ENCODE results near the gene CAPN11. TPM values are rescaled to one million over a fixed set of nuclear protein-coding genes. Genes with fewer than 3 reads are reported as not detected.
A peak's percentile ranks its signal among the peaks of the same experiment; 100 is the strongest.

CAPN11 gene
- total RNA-seq, 2 experiments from 2014 or later, result 0.11 to 0.18 TPM

- ATAC-seq, result no peak
Measured at GRCh38 chr6:44166116-44166515, 7.5 kb downstream of the CAPN11 start.

DNA sequence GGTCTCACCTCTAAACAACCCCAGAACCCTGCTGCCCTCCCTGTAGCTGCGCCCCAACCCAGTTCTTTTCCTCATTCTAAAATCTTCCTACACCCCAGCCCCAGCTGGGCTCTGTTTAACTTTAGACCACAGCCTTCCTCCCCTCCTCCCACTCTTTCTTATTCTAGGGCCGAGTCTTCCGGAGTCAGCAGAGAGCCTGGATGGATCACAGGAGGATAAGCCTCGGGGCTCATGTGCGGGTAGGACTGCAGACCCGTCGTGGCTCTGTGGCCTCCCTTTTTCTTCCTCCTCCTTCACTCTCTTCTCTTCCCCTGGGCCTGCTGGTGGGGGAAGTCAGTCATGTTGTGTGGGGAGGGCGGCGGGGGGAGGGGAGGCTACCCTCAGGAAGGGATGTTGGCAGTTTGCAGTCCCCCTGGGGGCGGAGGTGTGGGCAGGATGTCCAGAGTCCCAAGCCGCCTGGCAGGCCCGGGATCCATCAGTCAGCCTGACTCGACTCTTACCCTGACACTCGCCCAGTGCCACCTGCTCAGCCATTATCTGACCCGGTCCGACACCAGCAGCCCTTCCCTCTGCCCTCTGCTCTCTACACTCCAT, 8.1 kb downstream of the CAPN11 start:
- H3K27me3 Mint-ChIP-seq, result peaks cover 8% of the 10 kb centered on the region
- ATAC-seq (peak; percentile 25), DNase-seq (peak; percentile 23)
- ChIA-PET CTCF (interaction anchor here (0.9 to 2.0 kb wide), 3 partner anchors 10 to 55 kb away, joined by 3 to 4 read pairs (median 4); no protein-coding TSS in a partner anchor), POLR2A (no interaction called here)
- H3K4me1 Mint-ChIP-seq (ENCODE audit: low read depth), result peaks cover 14% of the 10 kb centered on the region
- intact Hi-C loops (cut with micrococcal nuclease), result no loop called here
- no peak overlapping the region for H3K27ac Mint-ChIP-seq
- no peaks in the 10 kb centered on the region for H3K9me3 Mint-ChIP-seq
- H3K4me3 Mint-ChIP-seq, result no peak overlapping the region
- TF ChIP-seq, protein P1, sequence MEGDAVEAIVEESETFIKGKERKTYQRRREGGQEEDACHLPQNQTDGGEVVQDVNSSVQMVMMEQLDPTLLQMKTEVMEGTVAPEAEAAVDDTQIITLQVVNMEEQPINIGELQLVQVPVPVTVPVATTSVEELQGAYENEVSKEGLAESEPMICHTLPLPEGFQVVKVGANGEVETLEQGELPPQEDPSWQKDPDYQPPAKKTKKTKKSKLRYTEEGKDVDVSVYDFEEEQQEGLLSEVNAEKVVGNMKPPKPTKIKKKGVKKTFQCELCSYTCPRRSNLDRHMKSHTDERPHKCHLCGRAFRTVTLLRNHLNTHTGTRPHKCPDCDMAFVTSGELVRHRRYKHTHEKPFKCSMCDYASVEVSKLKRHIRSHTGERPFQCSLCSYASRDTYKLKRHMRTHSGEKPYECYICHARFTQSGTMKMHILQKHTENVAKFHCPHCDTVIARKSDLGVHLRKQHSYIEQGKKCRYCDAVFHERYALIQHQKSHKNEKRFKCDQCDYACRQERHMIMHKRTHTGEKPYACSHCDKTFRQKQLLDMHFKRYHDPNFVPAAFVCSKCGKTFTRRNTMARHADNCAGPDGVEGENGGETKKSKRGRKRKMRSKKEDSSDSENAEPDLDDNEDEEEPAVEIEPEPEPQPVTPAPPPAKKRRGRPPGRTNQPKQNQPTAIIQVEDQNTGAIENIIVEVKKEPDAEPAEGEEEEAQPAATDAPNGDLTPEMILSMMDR (IDR thresholded peaks at IDR 0.05), result no peak
- H3K36me3 Mint-ChIP-seq (ENCODE audit: low read depth), result no peaks in the 10 kb centered on the region

More at GRCh38 chr6:44166116-44166515, 7.5 kb downstream of the CAPN11 start:
- no peak overlapping the region for H3K27ac Mint-ChIP-seq
- intact Hi-C loops (cut with micrococcal nuclease), result no loop called here
- DNase-seq, result no peak
- no peaks in the 10 kb centered on the region for H3K36me3 Mint-ChIP-seq (ENCODE audit: low read depth)
- H3K9me3 Mint-ChIP-seq, result no peaks in the 10 kb centered on the region
- peaks cover 17% of the 10 kb centered on the region for H3K4me1 Mint-ChIP-seq (ENCODE audit: low read depth)
- peaks cover 8% of the 10 kb centered on the region for H3K27me3 Mint-ChIP-seq
- no peak overlapping the region for H3K4me3 Mint-ChIP-seq
- TF ChIP-seq, protein P1 (IDR thresholded peaks at IDR 0.05), result no peak
- CTCF ChIA-PET, result interaction anchor here (0.9 to 1.3 kb wide), 2 partner anchors 10 to 55 kb away, joined by 3 to 4 read pairs; no protein-coding TSS in a partner anchor
- POLR2A ChIA-PET, result no interaction called here

- Mint-ChIP-seq H3K27ac (no peak overlapping the region), H3K9me3 (no peaks in the 10 kb centered on the region), H3K4me1 (ENCODE audit: low read depth) (peaks cover 17% of the 10 kb centered on the region), H3K4me3 (no peak overlapping the region), H3K36me3 (ENCODE audit: low read depth) (no peaks in the 10 kb centered on the region), H3K27me3 (peaks cover 8% of the 10 kb centered on the region)
- ATAC-seq, result no peak
- ChIA-PET POLR2A (no interaction called here), CTCF (interaction anchor here (1.0 to 2.0 kb wide), 2 partner anchors 16 to 54 kb away, joined by 3 to 4 read pairs; no protein-coding TSS in a partner anchor)
- TF ChIP-seq, protein P1 (IDR thresholded peaks at IDR 0.05), result no peak
- no peak for DNase-seq
- intact Hi-C loops (cut with micrococcal nuclease), result no loop called here
Measured at GRCh38 chr6:44167567-44167966, 8.9 kb downstream of the CAPN11 start.

- Mint-ChIP-seq H3K4me3 (no peak overlapping the region), H3K9me3 (no peaks in the 10 kb centered on the region), H3K27ac (no peak overlapping the region), H3K27me3 (peaks cover 4% of the 10 kb centered on the region), H3K4me1 (ENCODE audit: low read depth) (peaks cover 23% of the 10 kb centered on the region), H3K36me3 (ENCODE audit: low read depth) (no peaks in the 10 kb centered on the region)
- ChIA-PET POLR2A (interaction anchor here (0.7 to 1.4 kb wide), 5 partner anchors 31 to 87 kb away, joined by 3 to 4 read pairs (median 3); partner anchors contain the start of gene HSP90AB1), CTCF (interaction anchor here (0.8 to 1.5 kb wide), 5 partner anchors 15 to 78 kb away, joined by 3 to 4 read pairs (median 3); partner anchors contain the start of gene HSP90AB1)
- intact Hi-C loops (cut with micrococcal nuclease), result no loop called here
- ATAC-seq, result no peak
- no peak for DNase-seq
- TF ChIP-seq, protein P1 (IDR thresholded peaks at IDR 0.05), result no peak
Measured at GRCh38 chr6:44169154-44169553, 10.5 kb downstream of the CAPN11 start.

Data from activated CD8-positive, alpha-beta T cell treated with anti-CD3 and anti-CD28 coated beads for 36 hours (primary cell).